GM23248 (cell line): ENCODE measurements around the gene CACNB2.

Experiments used
- EZH2 ChIP-seq: fragments of 200-600 bp; sonication (generic); IDR thresholded peaks from 2 replicates; pipeline ENCODE4 v1.6.1; 2018; ENCODE audit warnings: antibody characterized with exemption, mild to moderate bottlenecking; ENCODE audit not compliant: insufficient read depth, poor library complexity, severe bottlenecking
- EZH2phosphoT487 ChIP-seq: fragments of 200-600 bp; sonication (generic); IDR thresholded peaks from 2 replicates; pipeline ENCODE4 v1.6.1; 2018; ENCODE audit warnings: antibody characterized with exemption, moderate library complexity, mild to moderate bottlenecking, low read depth; ENCODE audit not compliant: insufficient read depth

DNA sequence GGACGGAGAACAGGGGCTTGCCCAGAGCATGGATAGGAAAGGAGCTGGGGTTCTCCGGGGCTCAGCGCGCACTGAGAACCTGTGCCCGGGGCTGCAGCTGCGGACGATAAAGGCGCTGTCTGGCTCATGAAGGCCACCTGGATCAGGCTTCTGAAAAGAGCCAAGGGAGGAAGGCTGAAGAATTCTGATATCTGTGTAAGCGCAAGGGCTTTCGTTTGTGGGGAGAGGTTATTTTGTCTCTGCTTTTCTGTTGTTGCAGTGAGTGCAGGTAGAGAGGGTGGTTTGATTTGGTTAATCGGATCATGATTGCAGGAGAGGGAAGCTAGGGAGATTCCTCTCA is 260.7 kb downstream of the CACNB2 start:
- no peak for TF ChIP-seq EZH2
- no peak for TF ChIP-seq EZH2phosphoT487
